ENCODE data around the gene DDA1. TPM values are rescaled to one million over a fixed set of nuclear protein-coding genes. Genes with fewer than 3 reads are reported as not detected.
A peak's percentile ranks its signal among the peaks of the same experiment; 100 is the strongest.

DDA1 gene
- total and polyA plus RNA-seq, 9 donors = 18.6 to 42.2 (median 36.4) TPM

DNA sequence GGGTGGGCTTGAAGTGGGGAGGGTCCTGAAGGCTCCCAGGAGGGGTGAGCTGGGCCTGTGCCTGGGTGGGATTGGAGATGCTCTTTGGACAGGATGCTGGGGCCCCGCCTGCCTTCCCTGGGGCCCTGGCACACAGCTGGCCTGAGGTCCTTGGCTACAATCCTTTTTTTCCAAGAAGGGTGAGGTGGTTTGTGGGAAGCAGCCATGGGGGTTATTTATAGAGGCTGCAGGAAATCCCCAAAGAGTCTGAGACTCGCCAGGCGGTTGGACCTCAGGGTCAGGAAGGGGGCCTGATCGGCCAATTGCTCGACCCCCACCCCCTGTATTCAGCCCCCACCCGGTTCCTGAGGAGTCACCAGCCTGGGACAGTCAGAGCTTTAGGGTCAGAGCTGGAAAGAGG lies 38.0 kb downstream of the DDA1 start:
- DNase-seq = peak; percentile 63
- H3K27me3 ChIP-seq (ENCODE audit: control insufficient read depth, insufficient read depth, low read length) = peaks cover 3% of the 10 kb centered on the region
- 60% methylated on average over 1 of the region's 6 CpGs for WGBS (ENCODE audit: insufficient coverage)
- H3K36me3 ChIP-seq (ENCODE audit: control insufficient read depth, insufficient read depth, low read length) = no peaks in the 10 kb centered on the region
- H3K4me1 ChIP-seq (ENCODE audit: control insufficient read depth, insufficient read depth, low read length) = peaks cover 27% of the 10 kb centered on the region
- no peak overlapping the region for H3K4me3 ChIP-seq (ENCODE audit: low read length)
- no peaks in the 10 kb centered on the region for H3K9me3 ChIP-seq (replicated peaks; ENCODE audit: control insufficient read depth, low read depth, low read length)
- H3K27ac ChIP-seq (ENCODE audit: low read length) = peak overlapping the region; percentile 86

DNA sequence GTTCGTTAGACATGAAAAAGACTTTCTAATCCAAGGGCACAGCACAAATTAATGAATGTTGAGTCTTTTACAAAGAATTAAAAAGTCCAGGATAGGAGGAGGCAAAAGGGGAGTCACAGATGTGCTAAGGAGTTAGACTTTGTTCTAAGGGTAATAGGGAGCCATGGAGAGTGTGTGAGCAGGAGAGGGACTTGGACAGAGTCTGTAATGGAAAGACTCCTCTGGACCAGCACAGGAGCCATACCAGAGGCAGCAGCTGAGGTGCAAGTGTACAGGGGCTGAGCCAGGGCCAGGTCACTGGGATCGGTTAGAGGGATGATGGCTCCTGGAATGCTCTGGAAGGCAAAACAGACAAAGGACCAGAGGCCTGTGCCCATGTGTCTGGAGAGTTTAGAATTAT lies 38.5 kb downstream of the DDA1 start:
- Histone ChIP-seq H3K4me1 (ENCODE audit: control insufficient read depth, insufficient read depth, low read length) (peaks cover 30% of the 10 kb centered on the region), H3K4me3 (ENCODE audit: low read length) (no peak overlapping the region), H3K9me3 (replicated peaks; ENCODE audit: control insufficient read depth, low read depth, low read length) (no peaks in the 10 kb centered on the region), H3K36me3 (ENCODE audit: control insufficient read depth, insufficient read depth, low read length) (no peaks in the 10 kb centered on the region), H3K27me3 (ENCODE audit: control insufficient read depth, insufficient read depth, low read length) (peaks cover 3% of the 10 kb centered on the region), H3K27ac (ENCODE audit: low read length) (peak overlapping the region; percentile 86)
- WGBS (ENCODE audit: insufficient coverage) = no CpG with 5 or more reads among the region's 2 CpGs
- DNase-seq = no peak

DNA sequence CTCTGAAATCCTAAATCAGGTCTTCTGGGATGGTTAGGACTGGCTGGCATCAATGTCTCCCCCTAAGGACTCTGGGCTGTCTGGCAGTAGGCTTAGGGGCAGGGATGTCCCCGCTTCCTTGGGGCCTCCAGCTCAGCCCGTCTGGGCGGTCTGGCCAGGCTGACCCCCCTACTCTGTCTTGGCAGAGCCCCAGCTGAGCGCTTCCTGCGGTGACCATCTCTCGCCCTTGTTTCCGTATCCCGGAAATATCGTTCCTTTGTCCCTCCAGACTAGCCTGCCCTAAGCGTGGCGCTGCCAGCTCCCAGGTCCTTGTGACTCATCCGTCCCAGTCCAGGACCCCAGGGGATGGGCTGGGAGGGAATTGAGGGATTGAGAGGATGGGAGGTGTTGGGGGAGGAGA lies 39.3 kb downstream of the DDA1 start:
- Histone ChIP-seq H3K36me3 (ENCODE audit: control insufficient read depth, insufficient read depth, low read length) (no peaks in the 10 kb centered on the region), H3K4me3 (ENCODE audit: low read length) (no peak overlapping the region), H3K4me1 (ENCODE audit: control insufficient read depth, insufficient read depth, low read length) (peaks cover 36% of the 10 kb centered on the region), H3K27me3 (ENCODE audit: control insufficient read depth, insufficient read depth, low read length) (peaks cover 3% of the 10 kb centered on the region), H3K27ac (ENCODE audit: low read length) (peak overlapping the region; percentile 86), H3K9me3 (replicated peaks; ENCODE audit: control insufficient read depth, low read depth, low read length) (no peaks in the 10 kb centered on the region)
- WGBS (ENCODE audit: insufficient coverage) = 2% methylated on average over 6 of the region's 12 CpGs
- peak; percentile 84 for DNase-seq

DNA sequence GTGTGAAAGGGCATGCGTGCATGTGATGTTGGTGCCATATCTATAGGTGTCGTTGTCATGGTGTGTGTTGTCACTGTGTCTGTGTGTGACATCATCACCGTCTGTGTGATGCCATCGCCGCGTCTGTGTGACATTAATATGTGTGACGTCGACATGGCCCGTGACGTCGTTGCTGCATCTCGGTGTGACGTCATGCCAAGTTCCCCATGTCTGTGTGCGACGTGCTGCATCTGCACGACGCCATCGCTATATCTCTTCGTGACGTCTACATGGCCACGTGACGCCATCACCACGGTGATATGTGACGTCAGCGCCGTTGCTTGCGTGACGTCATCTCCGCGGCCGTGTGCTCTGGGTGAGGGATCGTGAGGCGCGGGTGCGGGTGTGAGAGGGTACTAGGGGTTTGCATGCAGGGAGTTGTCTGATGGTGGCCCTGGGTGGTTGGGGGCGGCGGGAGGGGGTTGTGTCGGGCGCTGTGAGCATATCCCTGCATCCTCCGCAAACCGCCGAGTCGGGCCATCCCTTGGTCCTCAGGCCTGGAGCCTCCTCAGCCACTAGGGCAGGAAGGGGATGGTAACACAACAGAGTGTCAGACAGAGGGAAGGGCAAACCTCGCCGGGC lies 42.6 kb downstream of the DDA1 start:
- 92% methylated on average over 39 of the region's 45 CpGs for WGBS (ENCODE audit: insufficient coverage)
- Histone ChIP-seq H3K4me3 (ENCODE audit: low read length) (no peak overlapping the region), H3K9me3 (replicated peaks; ENCODE audit: control insufficient read depth, low read depth, low read length) (no peaks in the 10 kb centered on the region), H3K4me1 (ENCODE audit: control insufficient read depth, insufficient read depth, low read length) (peaks cover 31% of the 10 kb centered on the region), H3K36me3 (ENCODE audit: control insufficient read depth, insufficient read depth, low read length) (no peaks in the 10 kb centered on the region), H3K27me3 (ENCODE audit: control insufficient read depth, insufficient read depth, low read length) (peaks cover 3% of the 10 kb centered on the region), H3K27ac (ENCODE audit: low read length) (no peak overlapping the region)
- DNase-seq = no peak

DNA sequence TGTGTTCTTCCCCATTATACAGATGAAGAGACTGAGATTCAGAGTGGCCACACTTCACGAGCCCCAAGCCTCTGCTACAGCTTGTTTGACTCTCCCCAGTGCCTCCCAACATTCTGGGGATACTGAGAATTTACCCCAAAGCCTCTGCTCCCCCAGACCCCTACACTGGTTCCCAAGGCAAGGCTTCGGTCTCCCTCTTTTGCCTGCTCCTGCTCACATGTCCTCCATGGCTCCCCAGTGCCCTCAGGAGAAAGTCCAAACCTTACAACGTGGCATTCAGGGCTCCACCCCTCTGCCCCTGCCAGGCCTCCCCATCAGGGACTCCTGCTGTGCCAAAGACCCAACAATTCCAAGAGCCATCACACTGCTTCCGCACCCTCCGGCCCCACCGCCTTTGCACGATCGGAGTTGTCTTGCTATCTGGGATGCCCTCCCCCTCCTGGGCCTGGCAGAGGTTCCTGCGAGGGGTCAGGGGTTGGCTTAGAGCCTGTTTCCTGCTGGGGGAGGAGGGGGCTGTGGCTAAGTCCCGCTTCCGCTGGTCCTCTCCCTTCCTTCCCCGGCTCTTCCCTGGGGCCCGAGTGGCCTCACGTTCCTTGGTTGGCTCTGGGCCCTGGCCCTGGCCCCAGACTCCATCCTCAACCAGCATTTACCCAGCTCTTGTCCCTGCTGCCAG lies 43.4 kb downstream of the DDA1 start:
- Histone ChIP-seq H3K36me3 (ENCODE audit: control insufficient read depth, insufficient read depth, low read length) (no peaks in the 10 kb centered on the region), H3K27ac (ENCODE audit: low read length) (no peak overlapping the region), H3K9me3 (replicated peaks; ENCODE audit: control insufficient read depth, low read depth, low read length) (no peaks in the 10 kb centered on the region), H3K4me1 (ENCODE audit: control insufficient read depth, insufficient read depth, low read length) (peaks cover 24% of the 10 kb centered on the region), H3K27me3 (ENCODE audit: control insufficient read depth, insufficient read depth, low read length) (peaks cover 3% of the 10 kb centered on the region), H3K4me3 (ENCODE audit: low read length) (no peak overlapping the region)
- no peak for DNase-seq
- WGBS (ENCODE audit: insufficient coverage) = 16% methylated on average over 8 of the region's 14 CpGs

DNA sequence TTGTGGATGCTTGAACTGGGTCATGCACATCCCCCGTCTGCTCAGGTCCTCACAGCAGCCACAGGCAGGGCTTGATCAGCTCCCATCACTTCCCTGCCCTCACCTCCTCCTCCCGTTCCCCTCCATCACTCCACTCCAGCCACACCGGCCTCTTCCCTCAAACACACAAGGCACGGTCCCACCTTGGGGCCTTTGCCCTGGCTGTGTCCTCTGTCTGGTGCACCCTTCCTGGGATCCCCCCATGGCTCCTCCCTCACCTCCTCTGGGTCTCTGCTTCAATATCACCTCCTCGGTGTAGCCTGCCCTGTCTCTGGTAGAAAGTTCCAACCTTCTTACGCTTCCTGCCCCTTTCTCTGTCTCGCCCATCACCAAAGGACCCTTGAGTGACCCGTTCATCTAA lies 44.0 kb downstream of the DDA1 start:
- 68% methylated on average over 8 of the region's 8 CpGs for WGBS (ENCODE audit: insufficient coverage)
- Histone ChIP-seq H3K4me1 (ENCODE audit: control insufficient read depth, insufficient read depth, low read length) (peaks cover 19% of the 10 kb centered on the region), H3K27me3 (ENCODE audit: control insufficient read depth, insufficient read depth, low read length) (peaks cover 3% of the 10 kb centered on the region), H3K36me3 (ENCODE audit: control insufficient read depth, insufficient read depth, low read length) (no peaks in the 10 kb centered on the region), H3K27ac (ENCODE audit: low read length) (no peak overlapping the region), H3K4me3 (ENCODE audit: low read length) (no peak overlapping the region), H3K9me3 (replicated peaks; ENCODE audit: control insufficient read depth, low read depth, low read length) (no peaks in the 10 kb centered on the region)
- DNase-seq = no peak

DNA sequence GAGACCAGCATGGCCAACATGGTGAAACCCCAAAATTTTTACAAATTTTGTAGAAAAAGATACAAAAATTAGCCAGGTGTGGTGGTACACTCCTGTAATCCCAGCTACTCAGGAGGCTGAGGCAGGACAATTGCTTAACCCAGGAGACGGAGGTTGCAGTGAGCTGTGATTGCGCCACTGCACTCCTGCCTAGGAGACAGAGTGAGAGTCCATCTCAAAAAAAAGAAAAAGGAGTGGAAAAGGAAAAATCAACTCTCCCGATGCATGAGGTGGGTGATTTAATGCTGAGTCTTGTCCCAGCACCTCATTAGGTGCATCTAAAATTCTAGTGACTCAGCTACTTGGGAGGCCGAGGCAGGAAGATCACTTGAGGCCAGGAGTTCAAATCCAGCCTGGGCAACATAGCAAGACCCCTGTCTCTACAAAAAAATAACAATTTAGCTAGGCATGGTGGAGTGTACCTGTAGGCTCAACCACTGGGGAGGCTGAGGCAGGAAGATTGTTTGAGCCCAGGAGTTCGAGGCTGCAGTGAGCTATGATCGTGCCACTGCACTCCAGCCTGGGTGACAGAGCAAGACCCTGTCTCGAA lies 47.8 kb downstream of the DDA1 start:
- H3K9me3 ChIP-seq (replicated peaks; ENCODE audit: control insufficient read depth, low read depth, low read length) = no peaks in the 10 kb centered on the region
- no peak for DNase-seq
- no peak overlapping the region for H3K4me3 ChIP-seq (ENCODE audit: low read length)
- WGBS (ENCODE audit: insufficient coverage) = 76% methylated on average over 5 of the region's 7 CpGs
- no peak overlapping the region for H3K27ac ChIP-seq (ENCODE audit: low read length)
- H3K27me3 ChIP-seq (ENCODE audit: control insufficient read depth, insufficient read depth, low read length) = no peaks in the 10 kb centered on the region
- H3K36me3 ChIP-seq (ENCODE audit: control insufficient read depth, insufficient read depth, low read length) = no peaks in the 10 kb centered on the region
- H3K4me1 ChIP-seq (ENCODE audit: control insufficient read depth, insufficient read depth, low read length) = peaks cover 9% of the 10 kb centered on the region

DNA sequence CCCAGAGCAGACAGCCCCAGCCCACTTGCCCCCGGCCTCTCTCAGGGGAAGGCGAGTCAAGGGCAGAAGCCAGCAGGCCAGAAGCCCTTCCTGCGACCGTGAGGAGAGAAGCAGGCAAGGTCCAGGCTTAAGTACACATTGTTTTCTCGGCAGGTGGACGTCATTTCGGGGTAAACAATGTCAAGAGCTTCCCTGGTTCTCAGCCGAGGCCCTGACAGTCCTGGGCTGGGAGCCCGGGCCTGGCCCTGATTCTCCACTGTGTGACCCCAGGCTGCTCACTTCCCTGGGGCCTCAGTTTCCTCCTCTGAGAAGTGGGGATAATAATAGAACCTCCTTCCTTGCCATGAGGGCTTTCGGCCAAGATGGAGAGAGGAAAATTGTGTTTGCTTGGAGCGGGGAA lies 48.4 kb downstream of the DDA1 start:
- peak; percentile 34 for DNase-seq
- WGBS (ENCODE audit: insufficient coverage) = 68% methylated on average over 7 of the region's 11 CpGs
- Histone ChIP-seq H3K9me3 (replicated peaks; ENCODE audit: control insufficient read depth, low read depth, low read length) (no peaks in the 10 kb centered on the region), H3K27me3 (ENCODE audit: control insufficient read depth, insufficient read depth, low read length) (no peaks in the 10 kb centered on the region), H3K36me3 (ENCODE audit: control insufficient read depth, insufficient read depth, low read length) (no peaks in the 10 kb centered on the region), H3K27ac (ENCODE audit: low read length) (no peak overlapping the region), H3K4me3 (ENCODE audit: low read length) (no peak overlapping the region), H3K4me1 (ENCODE audit: control insufficient read depth, insufficient read depth, low read length) (peaks cover 7% of the 10 kb centered on the region)

DNA sequence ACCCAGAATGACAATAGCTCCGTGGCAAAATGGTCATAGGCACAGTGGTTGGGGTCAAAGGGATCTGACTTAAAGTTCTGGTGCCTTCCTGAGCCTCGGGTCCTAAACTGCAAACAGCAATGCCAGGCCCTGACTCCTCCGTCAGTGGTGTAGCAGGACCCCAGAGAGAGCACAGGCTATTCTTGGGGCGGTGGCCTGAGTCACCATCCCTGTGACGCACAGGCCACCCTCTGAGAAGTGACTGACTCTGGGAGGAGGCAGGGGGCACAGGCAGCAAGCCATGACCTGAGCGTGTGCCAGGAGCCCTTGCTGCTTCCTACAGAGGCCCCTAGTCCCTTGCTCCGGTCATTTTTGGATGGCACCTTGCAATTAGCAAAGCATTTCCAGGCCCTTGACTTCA lies 49.0 kb downstream of the DDA1 start:
- H3K4me3 ChIP-seq (ENCODE audit: low read length) = no peak overlapping the region
- no peak for DNase-seq
- no peaks in the 10 kb centered on the region for H3K36me3 ChIP-seq (ENCODE audit: control insufficient read depth, insufficient read depth, low read length)
- H3K27ac ChIP-seq (ENCODE audit: low read length) = no peak overlapping the region
- H3K4me1 ChIP-seq (ENCODE audit: control insufficient read depth, insufficient read depth, low read length) = peaks cover under 1% of the 10 kb centered on the region
- WGBS (ENCODE audit: insufficient coverage) = 66% methylated on average over 7 of the region's 7 CpGs
- no peaks in the 10 kb centered on the region for H3K9me3 ChIP-seq (replicated peaks; ENCODE audit: control insufficient read depth, low read depth, low read length)
- H3K27me3 ChIP-seq (ENCODE audit: control insufficient read depth, insufficient read depth, low read length) = no peaks in the 10 kb centered on the region

DNA sequence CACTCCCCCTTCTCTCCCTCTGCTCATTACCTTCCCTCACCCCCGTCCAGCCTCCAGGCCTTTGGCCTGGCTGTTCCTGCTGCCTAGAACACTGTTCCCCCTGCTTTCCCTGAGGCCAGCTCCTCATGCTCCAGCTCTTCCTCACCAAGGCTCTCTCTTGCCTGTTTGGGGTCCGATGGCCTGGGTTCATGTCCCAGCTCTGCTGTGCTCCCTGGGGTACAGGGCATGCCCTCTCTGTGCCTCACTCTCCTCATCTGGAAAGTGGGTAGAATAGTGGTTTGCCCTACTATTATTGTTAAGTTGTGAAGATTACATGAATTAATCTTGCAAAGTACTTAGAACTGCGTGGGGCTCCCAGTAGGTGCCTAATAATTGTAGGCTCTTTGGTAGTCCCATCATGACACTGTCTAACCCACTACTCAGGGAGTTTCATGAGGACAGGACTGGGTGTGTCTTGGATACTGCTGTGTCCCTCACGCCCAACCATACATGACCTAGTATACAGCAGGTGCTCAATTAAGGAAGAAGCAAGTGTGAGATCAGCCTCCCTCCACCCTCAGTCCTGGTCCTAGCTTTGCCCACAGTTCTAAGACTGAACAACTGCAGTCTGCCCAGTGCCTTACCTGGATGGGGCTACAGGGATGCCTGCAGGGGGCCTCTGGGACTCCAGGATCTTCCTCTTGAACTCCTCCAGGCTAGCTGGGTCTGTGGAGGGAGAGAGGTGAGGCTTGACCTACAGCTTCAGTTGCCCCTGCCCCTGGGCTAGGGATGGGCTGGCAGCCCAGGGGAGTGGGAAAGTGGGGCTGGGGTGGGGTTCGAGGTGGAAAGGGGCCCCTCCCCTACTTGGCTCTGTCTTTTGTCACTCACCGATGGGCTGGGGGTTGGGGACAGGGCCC lies 50.8 kb downstream of the DDA1 start:
- no peak overlapping the region for H3K4me3 ChIP-seq (ENCODE audit: low read length)
- WGBS (ENCODE audit: insufficient coverage) = 64% methylated on average over 1 of the region's 6 CpGs

More for the DNA sequence above, 50.8 kb downstream of the DDA1 start:
- Histone ChIP-seq H3K9me3 (replicated peaks; ENCODE audit: control insufficient read depth, low read depth, low read length) (no peaks in the 10 kb centered on the region), H3K4me1 (ENCODE audit: control insufficient read depth, insufficient read depth, low read length) (no peaks in the 10 kb centered on the region), H3K27ac (ENCODE audit: low read length) (no peak overlapping the region), H3K36me3 (ENCODE audit: control insufficient read depth, insufficient read depth, low read length) (no peaks in the 10 kb centered on the region), H3K27me3 (ENCODE audit: control insufficient read depth, insufficient read depth, low read length) (no peaks in the 10 kb centered on the region)
- no peak for DNase-seq

Data from muscle of leg (tissue), 11 donors.